GM18867 (cell line): ENCODE data around the gene GRID2.
A peak's percentile ranks its signal among the peaks of the same experiment; 100 is the strongest.

Source experiments
- ATAC-seq: cut with Tn5 transposase; IDR thresholded peaks from one replicate; pipeline ENCODE4 v1.9.1; 2021; ENCODE audit warnings: mild to moderate bottlenecking, moderate library complexity; ENCODE audit not compliant: unreplicated experiment

The GRID2 gene

DNA sequence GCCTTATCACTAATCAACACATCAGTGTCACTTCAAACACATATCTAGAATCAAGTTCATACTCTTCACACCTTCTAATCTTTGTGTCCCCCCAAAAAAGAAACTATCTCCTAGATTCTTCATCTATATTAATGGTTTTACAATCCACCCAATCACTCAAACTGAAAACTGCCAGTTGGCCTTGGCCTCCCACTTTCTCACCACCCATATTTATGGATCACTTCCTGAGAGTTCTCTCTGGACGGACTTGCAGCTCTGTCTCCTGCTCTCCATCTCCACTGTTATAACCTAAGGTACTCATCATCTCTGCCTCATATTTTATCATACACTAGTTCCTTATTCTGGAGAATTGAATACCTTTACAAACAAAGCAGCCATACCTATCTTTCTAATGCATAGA lies 1418.7 kb downstream of the GRID2 start:
- no peak for ATAC-seq

DNA sequence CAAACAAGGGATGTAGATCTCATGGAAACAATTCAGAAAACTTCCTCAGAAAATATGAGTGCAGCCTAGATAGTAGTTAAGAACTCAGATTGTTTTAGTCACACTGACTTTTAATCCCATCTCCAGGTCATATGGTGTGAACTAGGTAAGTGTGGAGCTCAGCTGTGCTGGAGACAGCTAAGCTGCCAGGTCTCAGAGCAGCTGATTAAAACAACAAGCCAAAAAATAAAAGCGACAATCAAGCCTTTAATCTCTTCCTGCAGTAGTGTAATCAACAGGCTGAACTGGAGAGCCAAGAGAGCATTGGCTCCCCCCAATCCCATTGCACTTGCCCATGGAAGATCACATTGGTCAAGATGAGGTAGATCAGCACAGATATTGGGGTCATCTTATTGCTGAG lies 1426.5 kb downstream of the GRID2 start:
- ATAC-seq: no peak

DNA sequence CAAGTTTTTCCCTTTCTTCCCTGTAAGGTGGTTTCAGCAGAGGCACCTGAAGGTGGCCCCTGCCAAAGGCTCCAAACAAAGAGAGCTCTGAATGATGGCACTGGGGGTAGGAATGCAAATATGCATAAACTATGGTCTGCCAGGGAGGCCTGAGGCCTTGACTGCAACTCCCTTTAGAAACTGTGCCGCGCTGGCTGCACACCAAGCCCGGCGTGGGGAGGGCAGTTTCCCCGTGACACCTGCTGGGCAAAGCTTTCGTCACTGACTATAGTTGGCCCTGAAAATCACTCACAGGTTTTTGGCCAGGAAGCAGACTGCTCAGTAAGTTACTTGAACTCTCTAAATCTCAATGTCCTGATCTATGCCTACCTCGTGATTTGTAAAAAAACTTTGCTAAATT lies 1427.0 kb downstream of the GRID2 start:
- no peak for ATAC-seq

DNA sequence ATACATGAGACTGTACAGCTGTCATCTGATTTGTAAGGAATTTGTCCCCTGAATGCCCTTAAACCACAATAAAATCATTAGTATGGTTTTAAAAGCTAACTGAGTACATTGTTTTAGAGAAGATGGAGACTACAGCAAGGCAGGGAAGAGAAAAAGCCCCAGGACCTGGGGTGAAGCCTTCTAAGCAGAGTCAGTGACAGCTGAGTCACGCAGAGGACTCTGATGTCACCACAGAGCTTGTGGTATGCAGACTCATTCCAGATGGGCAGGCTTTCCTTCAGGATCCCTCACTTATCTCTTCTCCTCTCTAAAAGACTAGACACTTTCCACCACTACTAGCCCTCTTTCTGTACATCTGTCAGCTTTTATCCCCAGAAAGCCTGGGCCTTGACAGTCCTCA lies 1427.7 kb downstream of the GRID2 start:
- ATAC-seq: no peak

DNA sequence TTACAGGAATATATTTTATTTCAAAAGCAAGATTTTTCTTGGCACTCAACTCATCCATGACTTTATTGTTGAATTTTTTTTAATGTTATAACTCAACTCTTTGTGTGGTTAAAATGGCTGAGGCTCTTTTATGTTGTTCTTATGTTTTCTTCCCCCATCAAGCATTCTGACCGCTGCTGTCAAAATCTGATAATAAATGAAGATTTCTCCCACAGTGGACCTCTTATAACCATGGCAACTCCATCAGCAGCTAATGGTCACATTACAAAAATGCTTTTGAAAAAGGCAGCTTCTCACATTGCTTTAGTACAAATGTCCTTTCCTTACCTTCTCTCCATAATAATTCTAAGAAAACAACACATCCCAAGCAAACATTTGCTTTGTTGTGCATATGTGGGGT lies 1428.7 kb downstream of the GRID2 start:
- no peak for ATAC-seq

DNA sequence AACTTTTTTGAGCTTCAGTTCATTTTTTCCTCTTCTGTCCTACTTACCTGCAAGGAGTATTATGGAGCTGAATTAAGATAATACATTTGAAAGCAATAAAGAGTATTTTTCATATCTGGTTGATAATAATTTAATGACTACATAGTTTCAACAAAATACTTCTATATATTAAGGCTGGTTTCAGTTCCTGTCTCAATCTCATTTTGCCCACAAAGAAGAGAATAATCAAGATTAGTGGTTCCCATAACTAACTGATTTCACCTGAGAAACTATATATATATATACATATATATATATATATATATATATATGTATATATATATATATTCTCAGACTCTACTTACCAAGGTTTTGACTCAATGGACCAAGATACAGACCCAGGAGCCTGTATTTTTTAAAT lies 1437.1 kb downstream of the GRID2 start:
- no peak for ATAC-seq

DNA sequence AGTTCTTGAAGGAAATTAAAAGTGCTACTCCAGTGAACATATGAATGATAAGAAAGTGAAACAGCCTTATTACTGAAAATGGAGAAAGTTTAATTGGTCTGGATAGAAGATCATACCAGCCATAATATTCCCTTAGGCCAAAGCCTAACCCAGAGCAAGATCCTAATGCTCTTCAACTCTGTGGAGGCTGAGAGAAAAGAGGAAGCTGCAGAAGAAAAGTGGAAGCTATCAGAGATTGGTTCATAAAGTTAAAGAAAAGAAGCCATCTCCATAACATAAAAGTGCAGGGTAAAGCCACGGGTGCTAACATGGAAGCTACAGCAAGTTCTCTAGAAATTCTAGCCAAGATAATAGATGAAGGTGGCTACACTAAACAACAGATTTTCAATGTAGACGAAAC lies 1439.3 kb downstream of the GRID2 start:
- no peak for ATAC-seq

DNA sequence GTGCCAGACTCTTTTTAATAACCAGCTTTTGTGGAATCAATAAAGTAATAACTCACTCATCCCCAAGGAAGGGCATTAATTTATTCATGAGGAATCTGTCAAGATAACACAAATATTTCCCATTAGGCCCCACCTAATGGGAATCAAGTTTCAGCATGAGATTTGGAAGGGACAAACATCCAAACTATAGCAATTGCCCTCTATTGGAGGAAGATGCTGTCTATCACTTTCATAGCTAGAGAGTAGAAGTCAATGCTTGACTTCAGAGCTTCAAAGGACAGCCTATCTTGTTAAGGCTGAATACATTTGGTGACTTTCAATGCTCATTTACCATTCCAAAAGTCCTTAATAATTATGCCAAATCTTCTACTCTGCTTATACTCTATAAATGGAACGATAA lies 1439.9 kb downstream of the GRID2 start:
- ATAC-seq: no peak

DNA sequence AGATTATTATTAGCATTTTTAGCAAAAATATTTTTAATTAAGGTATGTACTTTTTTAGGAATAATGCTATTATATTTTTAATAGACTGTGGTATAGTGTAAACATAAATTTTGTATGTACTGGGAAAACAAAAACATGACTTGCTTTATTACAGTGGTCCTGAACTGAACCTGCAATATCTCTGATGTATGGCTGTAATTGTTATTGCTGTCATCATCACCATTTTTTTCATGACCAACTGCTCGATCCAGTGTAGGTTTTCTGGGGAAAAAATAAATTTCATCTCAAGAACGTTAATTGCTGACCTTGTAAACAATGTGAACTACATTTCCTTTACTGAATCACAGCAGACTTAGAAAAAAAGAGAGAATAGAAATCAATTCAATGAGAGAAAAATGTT lies 1441.2 kb downstream of the GRID2 start:
- no peak for ATAC-seq

DNA sequence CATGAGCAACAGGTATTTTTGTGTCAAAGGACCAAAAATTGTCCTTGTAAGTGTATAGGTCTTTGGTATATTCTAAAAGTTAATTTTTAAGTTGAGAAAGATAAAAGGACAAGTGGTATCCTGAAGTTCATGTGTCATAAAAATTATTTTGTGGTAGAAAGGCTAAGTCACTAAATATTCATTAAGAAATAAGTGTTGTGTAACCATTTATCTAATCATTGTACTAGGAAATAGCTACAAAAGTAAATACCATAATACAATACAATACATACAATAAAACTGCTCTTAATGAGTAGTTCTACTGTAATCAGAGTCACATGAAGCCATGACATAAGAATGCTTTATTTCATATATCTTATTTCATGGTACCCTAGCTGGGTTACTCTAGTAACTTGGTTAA lies 1442.3 kb downstream of the GRID2 start:
- ATAC-seq: no peak

DNA sequence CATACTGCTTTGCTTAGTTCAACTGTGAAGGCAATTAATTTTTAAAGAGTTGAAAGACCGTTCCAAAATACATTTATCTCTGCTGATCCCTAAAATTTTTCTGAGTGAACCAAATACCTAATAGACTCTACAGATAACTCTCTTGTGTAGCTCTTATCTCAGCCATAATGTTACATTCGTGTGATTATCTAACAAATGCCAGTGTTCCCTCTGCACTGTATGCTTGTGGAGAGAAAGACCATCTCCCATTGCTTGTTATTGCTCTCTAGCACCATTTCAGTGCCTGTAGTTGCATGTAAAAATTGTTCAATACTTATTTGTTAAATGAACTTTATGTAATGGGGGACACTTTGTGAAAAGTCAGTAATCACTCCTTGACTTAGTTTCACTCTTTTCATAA lies 1443.5 kb downstream of the GRID2 start:
- no peak for ATAC-seq

DNA sequence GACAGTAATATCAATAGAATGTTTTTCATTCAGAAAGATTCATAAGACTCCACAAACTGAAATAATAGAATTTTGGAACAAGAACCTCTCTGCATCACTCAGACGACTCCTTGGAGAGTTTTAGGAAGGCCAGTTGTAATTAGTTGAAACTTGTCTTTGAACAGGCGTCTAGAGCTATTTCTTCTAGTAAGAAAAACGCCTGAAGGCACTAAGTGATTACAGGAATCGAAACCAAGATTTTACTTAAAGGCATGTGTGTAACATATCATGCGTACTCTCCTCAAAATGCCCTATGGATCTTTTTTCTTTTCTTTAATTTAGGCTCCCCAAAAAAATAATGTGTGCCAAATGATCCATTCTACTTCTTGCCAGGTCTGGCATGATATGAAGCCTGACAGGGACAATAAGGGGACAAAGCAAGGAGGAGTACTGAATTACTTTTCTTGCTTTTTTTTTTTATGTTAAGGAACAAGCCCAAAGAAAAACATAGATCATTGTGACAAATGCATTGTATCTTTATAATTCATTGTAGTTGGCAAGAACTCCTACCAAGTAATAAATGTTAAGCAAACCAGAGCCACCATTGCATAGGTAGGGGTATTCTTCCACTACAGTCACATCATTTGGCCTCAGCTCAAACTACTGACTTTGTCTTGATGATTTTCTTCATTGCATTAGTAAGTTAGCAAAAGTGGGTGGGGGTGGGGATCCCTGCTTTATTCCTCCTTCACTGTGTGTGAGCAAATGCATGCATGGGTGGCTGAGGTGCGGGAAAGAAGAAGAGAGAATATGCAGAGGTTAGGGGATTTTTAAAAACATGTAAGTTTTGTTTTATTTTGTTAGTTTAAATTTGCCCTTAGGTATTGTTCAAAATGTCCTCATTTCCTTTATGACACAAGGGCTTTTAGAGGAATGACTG lies 1444.9 kb downstream of the GRID2 start:
- ATAC-seq: peak; percentile 55

DNA sequence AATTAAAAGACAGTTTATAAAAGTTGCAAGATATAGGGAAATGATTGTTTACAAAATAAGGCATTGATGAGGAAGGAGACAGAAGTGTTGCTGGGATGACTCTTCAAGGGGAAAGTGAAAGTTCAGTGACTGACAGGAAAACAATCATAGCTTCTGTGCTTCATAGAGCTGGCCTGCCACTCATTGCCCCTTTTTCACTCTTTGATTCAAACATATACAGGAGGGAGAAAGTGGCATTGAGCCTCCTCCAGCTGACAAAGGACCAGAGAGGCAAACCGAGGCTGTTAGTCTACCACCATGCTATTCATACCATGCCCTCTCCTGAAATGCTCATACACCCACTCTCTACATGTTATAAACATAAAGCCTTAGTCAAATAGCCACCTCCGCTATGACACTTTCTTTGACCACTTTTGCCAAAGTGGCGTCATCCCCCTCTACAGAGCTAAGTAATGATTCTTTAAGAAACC lies 1445.6 kb downstream of the GRID2 start:
- peak; percentile 87 for ATAC-seq

DNA sequence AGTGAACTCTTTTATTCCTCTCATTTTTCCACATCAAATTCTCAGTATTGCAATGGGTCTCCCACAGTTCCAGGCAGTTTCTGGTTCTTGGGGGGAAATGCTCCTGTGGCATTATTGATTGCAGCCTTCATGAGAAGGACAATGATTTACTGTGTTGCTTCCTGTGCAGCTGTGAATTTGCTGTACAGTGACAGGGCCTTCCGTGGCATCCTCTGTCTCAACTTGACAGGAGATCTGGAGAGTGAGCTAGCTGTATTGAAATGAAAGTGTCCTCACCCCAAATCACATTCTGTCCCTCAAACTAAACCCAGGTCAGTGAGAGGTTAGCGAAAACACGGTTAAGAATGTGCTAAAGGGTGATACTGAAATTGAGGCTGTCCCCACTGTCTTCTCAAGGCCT lies 1447.6 kb downstream of the GRID2 start:
- no peak for ATAC-seq

DNA sequence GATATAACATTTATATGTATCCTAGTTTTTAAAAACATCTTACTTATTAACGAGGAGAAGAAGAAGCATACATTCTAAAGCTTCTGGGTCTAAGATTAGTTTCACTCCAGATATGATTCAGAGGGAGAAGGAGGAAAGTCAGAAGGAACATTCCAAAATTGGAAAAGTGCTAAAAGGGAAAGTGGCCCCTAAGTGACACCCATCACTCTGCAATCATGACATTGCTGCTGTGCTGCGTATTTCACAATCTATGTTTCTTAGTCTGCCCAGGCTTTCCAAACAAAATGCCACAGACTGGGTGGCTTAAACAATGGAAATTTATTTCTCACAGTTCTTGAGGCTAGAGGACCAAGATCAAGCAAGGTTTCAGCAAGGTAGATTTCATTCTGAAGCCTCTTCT lies 1452.3 kb downstream of the GRID2 start:
- ATAC-seq: no peak

DNA sequence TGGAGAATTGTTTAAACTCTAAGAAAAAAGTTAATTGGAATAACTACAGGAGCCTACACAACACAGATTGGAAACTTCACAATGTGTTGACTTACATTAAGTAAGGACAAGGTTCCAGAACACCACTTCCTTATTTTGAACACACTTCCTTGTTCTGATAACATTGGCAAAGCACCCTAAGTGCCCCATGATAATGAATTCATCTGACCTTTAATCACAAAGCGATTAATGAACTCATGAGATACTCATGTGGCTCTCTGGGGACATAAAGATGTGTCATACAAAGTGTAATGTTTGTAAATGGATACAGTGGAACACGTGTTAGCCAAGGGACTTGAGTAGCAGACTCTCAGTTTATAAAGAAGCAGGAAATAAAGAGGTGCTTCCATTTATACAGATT lies 1455.7 kb downstream of the GRID2 start:
- ATAC-seq: no peak

DNA sequence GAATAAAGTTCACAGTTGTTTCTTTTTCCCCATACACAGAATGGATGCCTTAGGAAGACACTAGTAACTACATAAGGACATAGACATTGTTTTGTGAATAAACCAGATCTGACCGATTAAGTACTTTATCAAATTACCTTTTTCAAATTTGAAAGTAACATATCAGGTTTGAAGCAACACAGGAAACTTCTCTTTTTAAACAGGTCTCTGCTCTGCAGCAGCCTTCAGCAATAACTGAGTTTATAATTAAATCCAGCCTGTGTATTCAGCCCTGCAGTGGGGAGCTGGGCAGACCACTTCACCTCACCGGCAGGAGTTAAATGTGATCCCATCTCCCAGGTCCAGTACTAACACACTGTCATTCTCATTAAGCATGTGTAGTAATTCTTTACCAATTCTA lies 1456.5 kb downstream of the GRID2 start:
- no peak for ATAC-seq

DNA sequence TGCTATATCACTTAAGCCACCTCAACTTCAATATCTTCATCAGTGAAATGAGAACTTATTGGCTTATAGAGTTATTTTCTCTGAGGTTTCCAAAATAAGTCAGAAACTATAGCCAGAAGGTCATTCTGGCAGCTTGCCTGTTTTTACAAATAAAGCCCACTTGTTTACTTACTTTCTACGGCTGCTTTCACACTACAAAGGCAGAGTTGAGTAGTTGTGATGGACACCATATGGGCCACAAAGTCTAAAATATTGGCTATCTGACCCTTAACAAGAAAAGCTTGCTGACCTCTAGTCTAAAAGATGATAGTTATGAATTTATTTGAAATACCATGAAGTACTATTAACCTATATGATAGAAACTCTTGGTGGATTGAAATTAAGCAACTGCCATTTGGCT lies 1457.5 kb downstream of the GRID2 start:
- ATAC-seq: no peak

DNA sequence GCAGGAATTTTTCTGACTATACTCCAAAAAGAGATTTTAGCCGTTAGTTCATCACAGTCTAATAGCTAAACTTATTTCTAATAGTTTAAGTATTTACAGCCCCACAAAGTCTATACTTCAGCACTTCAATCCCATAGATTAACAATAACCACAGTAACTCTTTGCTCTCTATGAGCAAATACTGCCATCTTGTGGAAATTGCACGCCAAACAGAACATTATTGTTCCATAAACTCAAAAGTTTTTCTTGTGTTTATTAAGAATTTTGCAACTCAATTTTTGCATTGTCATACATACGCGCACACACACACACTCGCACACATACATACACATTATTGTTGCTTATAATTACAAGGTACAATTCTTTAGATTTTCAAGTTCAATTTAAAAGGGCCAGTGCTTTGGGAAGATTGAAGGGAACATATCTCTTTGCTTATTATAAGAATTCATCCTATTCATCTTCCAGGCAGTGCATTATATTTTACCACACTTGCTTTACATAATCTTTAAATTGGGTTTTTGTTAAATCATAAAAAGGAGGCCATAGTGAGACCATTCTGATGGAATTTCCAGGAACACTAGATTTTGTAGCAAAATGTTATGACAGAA lies 1461.0 kb downstream of the GRID2 start:
- ATAC-seq: peak; percentile 77

DNA sequence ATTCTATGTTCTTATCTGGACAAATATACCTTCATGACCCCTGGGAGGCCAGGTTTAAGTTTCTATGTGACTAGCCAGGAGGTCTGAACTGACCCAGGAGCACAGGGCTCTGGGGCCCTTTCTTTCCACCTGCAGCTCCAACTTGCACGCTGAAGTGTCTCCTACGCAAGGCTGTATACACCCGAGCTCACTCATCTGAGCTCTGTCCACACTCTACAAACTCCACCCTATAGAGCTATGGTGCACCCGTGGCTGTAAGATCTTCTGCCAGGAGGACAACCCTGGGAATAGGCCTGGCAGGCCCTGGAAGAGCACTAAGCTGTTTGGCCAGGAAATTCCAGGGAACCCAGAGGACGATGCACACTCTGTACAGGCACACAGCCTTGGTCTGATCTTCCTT lies 1464.2 kb downstream of the GRID2 start:
- ATAC-seq: no peak

DNA sequence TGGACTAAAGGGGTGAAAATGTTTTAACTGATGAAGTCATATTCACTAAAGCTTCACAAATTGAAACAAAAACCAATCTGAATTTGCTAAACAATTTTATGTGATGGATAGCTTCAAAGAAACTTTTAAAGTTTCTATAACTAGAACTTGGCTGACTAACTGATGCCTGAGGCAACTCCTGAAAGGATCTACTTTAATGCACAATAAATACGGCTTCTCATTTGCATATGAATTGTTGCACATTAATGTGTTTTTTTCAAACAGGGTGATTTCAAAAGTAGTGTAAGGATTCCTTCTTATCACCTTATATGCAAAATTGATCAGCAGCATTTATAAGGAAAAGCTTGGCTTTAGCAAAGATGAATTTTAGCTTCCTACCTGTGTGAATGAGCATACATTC lies 1466.4 kb downstream of the GRID2 start:
- no peak for ATAC-seq

DNA sequence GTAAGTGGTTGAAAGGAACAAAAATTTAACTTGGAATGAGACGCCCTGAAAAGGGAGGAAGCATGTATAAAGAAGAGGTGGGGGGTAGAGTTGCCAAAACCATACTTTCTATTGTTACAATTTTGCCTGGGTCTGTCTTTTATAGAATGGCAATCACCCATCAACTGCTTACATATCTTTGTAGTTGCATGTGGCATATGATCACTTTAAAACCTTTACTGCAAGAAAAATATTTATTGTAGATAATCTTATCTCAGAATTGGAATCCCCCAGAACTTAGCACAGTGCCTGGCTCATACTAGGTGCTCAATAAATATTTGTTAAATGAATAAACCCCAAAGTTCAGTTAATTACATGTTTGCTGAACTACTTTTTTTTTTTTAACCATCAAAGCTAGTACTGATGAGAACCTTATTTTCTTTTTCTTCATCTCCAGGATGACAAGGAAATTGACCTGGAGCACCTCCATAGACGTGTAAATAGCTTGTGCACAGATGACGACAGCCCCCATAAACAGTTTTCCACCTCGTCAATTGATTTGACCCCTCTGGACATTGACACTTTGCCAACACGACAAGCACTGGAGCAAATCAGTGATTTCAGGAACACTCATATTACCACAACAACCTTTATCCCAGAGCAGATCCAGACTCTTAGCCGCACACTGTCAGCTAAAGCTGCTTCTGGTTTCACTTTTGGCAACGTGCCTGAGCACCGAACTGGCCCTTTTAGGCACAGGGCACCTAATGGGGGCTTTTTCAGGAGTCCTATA lies 1468.1 kb downstream of the GRID2 start:
- peak; percentile 81 for ATAC-seq
